Measurements from ENCODE around the gene OR8D4.

DNA sequence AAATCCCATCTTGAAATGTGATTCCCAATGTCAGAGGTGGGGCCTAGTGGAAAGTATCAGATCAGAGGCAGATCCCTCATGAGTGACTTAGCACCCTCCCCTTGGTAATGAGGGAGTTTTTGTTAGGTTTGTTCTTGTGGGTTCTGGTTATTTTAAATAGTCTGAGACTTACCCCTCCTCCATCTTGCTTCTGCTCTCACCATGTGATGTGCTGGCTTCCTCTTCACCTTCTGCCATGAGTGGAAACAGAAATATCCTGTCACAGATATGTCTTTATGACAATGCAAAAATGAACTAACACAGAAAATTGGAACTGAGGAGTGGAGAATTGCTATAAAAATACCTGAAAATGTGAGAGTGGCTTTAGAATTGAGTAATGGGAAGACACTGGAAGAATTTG lies 49.6 kb upstream of the OR8D4 start:
- TF ChIP-seq ZNF274 (IDR thresholded peaks at IDR 0.05; ENCODE audit: insufficient read depth, insufficient read length) = no peak
- TF ChIP-seq, protein P1, sequence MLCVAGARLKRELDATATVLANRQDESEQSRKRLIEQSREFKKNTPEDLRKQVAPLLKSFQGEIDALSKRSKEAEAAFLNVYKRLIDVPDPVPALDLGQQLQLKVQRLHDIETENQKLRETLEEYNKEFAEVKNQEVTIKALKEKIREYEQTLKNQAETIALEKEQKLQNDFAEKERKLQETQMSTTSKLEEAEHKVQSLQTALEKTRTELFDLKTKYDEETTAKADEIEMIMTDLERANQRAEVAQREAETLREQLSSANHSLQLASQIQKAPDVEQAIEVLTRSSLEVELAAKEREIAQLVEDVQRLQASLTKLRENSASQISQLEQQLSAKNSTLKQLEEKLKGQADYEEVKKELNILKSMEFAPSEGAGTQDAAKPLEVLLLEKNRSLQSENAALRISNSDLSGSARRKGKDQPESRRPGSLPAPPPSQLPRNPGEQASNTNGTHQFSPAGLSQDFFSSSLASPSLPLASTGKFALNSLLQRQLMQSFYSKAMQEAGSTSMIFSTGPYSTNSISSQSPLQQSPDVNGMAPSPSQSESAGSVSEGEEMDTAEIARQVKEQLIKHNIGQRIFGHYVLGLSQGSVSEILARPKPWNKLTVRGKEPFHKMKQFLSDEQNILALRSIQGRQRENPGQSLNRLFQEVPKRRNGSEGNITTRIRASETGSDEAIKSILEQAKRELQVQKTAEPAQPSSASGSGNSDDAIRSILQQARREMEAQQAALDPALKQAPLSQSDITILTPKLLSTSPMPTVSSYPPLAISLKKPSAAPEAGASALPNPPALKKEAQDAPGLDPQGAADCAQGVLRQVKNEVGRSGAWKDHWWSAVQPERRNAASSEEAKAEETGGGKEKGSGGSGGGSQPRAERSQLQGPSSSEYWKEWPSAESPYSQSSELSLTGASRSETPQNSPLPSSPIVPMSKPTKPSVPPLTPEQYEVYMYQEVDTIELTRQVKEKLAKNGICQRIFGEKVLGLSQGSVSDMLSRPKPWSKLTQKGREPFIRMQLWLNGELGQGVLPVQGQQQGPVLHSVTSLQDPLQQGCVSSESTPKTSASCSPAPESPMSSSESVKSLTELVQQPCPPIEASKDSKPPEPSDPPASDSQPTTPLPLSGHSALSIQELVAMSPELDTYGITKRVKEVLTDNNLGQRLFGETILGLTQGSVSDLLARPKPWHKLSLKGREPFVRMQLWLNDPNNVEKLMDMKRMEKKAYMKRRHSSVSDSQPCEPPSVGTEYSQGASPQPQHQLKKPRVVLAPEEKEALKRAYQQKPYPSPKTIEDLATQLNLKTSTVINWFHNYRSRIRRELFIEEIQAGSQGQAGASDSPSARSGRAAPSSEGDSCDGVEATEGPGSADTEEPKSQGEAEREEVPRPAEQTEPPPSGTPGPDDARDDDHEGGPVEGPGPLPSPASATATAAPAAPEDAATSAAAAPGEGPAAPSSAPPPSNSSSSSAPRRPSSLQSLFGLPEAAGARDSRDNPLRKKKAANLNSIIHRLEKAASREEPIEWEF (IDR thresholded peaks at IDR 0.05; ENCODE audit: insufficient replicate concordance, low read depth, low read length) = no peak
- TF ChIP-seq BMI1 (IDR thresholded peaks at IDR 0.05; ENCODE audit: borderline replicate concordance) = no peak
- TF ChIP-seq CBFB (IDR thresholded peaks at IDR 0.05; ENCODE audit: low read depth) = no peak
- TF ChIP-seq ZNF384 (IDR thresholded peaks at IDR 0.05; ENCODE audit: borderline replicate concordance, low read depth, low read length) = no peak
- no peak for TF ChIP-seq EED (IDR thresholded peaks at IDR 0.05; ENCODE audit: low read depth)
- TF ChIP-seq, protein P2, sequence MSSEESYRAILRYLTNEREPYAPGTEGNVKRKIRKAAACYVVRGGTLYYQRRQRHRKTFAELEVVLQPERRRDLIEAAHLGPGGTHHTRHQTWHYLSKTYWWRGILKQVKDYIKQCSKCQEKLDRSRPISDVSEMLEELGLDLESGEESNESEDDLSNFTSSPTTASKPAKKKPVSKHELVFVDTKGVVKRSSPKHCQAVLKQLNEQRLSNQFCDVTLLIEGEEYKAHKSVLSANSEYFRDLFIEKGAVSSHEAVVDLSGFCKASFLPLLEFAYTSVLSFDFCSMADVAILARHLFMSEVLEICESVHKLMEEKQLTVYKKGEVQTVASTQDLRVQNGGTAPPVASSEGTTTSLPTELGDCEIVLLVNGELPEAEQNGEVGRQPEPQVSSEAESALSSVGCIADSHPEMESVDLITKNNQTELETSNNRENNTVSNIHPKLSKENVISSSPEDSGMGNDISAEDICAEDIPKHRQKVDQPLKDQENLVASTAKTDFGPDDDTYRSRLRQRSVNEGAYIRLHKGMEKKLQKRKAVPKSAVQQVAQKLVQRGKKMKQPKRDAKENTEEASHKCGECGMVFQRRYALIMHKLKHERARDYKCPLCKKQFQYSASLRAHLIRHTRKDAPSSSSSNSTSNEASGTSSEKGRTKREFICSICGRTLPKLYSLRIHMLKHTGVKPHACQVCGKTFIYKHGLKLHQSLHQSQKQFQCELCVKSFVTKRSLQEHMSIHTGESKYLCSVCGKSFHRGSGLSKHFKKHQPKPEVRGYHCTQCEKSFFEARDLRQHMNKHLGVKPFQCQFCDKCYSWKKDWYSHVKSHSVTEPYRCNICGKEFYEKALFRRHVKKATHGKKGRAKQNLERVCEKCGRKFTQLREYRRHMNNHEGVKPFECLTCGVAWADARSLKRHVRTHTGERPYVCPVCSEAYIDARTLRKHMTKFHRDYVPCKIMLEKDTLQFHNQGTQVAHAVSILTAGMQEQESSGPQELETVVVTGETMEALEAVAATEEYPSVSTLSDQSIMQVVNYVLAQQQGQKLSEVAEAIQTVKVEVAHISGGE (CRISPR knock-in tag; IDR thresholded peaks at IDR 0.05) = no peak
- no peak for TF ChIP-seq POLR2A (IDR thresholded peaks at IDR 0.05; ENCODE audit: low read depth, low read length)
- TF ChIP-seq, protein P3, sequence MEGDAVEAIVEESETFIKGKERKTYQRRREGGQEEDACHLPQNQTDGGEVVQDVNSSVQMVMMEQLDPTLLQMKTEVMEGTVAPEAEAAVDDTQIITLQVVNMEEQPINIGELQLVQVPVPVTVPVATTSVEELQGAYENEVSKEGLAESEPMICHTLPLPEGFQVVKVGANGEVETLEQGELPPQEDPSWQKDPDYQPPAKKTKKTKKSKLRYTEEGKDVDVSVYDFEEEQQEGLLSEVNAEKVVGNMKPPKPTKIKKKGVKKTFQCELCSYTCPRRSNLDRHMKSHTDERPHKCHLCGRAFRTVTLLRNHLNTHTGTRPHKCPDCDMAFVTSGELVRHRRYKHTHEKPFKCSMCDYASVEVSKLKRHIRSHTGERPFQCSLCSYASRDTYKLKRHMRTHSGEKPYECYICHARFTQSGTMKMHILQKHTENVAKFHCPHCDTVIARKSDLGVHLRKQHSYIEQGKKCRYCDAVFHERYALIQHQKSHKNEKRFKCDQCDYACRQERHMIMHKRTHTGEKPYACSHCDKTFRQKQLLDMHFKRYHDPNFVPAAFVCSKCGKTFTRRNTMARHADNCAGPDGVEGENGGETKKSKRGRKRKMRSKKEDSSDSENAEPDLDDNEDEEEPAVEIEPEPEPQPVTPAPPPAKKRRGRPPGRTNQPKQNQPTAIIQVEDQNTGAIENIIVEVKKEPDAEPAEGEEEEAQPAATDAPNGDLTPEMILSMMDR (IDR thresholded peaks at IDR 0.05 in 2 of 3, conservative IDR thresholded peaks at IDR 0.05 in 1 of 3; ENCODE audit: control insufficient read depth in 2 of 3, extremely low read depth in 1 of 3, insufficient read depth in 1 of 3, low read depth in 3 of 3, low read length in 3 of 3) = no peak
- TF ChIP-seq, protein P4, sequence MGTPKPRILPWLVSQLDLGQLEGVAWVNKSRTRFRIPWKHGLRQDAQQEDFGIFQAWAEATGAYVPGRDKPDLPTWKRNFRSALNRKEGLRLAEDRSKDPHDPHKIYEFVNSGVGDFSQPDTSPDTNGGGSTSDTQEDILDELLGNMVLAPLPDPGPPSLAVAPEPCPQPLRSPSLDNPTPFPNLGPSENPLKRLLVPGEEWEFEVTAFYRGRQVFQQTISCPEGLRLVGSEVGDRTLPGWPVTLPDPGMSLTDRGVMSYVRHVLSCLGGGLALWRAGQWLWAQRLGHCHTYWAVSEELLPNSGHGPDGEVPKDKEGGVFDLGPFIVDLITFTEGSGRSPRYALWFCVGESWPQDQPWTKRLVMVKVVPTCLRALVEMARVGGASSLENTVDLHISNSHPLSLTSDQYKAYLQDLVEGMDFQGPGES (IDR thresholded peaks at IDR 0.05) = no peak
- TF ChIP-seq PML (IDR thresholded peaks at IDR 0.05; ENCODE audit: low read length) = no peak
- TF ChIP-seq, protein P5, sequence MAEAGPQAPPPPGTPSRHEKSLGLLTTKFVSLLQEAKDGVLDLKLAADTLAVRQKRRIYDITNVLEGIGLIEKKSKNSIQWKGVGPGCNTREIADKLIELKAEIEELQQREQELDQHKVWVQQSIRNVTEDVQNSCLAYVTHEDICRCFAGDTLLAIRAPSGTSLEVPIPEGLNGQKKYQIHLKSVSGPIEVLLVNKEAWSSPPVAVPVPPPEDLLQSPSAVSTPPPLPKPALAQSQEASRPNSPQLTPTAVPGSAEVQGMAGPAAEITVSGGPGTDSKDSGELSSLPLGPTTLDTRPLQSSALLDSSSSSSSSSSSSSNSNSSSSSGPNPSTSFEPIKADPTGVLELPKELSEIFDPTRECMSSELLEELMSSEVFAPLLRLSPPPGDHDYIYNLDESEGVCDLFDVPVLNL (IDR thresholded peaks at IDR 0.05; ENCODE audit: low read depth, low read length) = no peak
- TF ChIP-seq, protein P6, sequence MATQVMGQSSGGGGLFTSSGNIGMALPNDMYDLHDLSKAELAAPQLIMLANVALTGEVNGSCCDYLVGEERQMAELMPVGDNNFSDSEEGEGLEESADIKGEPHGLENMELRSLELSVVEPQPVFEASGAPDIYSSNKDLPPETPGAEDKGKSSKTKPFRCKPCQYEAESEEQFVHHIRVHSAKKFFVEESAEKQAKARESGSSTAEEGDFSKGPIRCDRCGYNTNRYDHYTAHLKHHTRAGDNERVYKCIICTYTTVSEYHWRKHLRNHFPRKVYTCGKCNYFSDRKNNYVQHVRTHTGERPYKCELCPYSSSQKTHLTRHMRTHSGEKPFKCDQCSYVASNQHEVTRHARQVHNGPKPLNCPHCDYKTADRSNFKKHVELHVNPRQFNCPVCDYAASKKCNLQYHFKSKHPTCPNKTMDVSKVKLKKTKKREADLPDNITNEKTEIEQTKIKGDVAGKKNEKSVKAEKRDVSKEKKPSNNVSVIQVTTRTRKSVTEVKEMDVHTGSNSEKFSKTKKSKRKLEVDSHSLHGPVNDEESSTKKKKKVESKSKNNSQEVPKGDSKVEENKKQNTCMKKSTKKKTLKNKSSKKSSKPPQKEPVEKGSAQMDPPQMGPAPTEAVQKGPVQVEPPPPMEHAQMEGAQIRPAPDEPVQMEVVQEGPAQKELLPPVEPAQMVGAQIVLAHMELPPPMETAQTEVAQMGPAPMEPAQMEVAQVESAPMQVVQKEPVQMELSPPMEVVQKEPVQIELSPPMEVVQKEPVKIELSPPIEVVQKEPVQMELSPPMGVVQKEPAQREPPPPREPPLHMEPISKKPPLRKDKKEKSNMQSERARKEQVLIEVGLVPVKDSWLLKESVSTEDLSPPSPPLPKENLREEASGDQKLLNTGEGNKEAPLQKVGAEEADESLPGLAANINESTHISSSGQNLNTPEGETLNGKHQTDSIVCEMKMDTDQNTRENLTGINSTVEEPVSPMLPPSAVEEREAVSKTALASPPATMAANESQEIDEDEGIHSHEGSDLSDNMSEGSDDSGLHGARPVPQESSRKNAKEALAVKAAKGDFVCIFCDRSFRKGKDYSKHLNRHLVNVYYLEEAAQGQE (IDR thresholded peaks at IDR 0.05; ENCODE audit: low read depth, low read length) = no peak

Data from GM12878 (cell line).